CD14-positive monocyte (primary cell): ENCODE measurements around the gene AFAP1L1. TPM values are rescaled to one million over a fixed set of nuclear protein-coding genes. Genes with fewer than 3 reads are reported as not detected.
A peak's percentile ranks its signal among the peaks of the same experiment; 100 is the strongest.

Experiments used
- DNase-seq, 3 donors: peaks; one replicate each; pipeline ENCODE4 v3.0.0-alpha.2; 2011 to 2022
- H2AFZ ChIP-seq: 2 replicates; pipeline ENCODE4 v1.6.0; 2012; ENCODE audit warnings: mild to moderate bottlenecking, low read depth, low read length, inconsistent platforms; ENCODE audit not compliant: insufficient read depth, poor library complexity, severe bottlenecking
- H3K27ac ChIP-seq, 2 donors: 1 replicate in 1 of 2; 2 replicates in 1 of 2; pipeline ENCODE4 v1.5.1; 2012 to 2013; ENCODE audit warnings: low read length in 2 of 2, control low read depth in 1 of 2, inconsistent platforms in 1 of 2, low read depth in 1 of 2, mild to moderate bottlenecking in 1 of 2
- H3K27me3 ChIP-seq, 2 donors: one replicate each; pipeline versions ENCODE4 v1.6.0 to v1.6.1; 2011 to 2013; ENCODE audit warnings: low read length in 2 of 2; ENCODE audit not compliant: control insufficient read depth in 2 of 2, insufficient read depth in 2 of 2
- H3K36me3 ChIP-seq, 2 donors: replicated peaks in 1 of 2; 1 replicate in 1 of 2; 2 replicates in 1 of 2; pipeline versions ENCODE4 v1.5.1 to v1.6.1; 2012 to 2013; ENCODE audit warnings: low read length in 2 of 2, control low read depth in 1 of 2, inconsistent platforms in 1 of 2, mild to moderate bottlenecking in 1 of 2; ENCODE audit not compliant: insufficient read depth in 2 of 2, control insufficient read depth in 1 of 2
- H3K4me1 ChIP-seq, 2 donors: 1 replicate in 1 of 2; 2 replicates in 1 of 2; pipeline versions ENCODE4 v1.5.1 to v1.6.1; 2012 to 2013; ENCODE audit warnings: low read length in 2 of 2, control low read depth in 1 of 2, inconsistent platforms in 1 of 2, mild to moderate bottlenecking in 1 of 2, moderate library complexity in 1 of 2; ENCODE audit not compliant: insufficient read depth in 2 of 2, control insufficient read depth in 1 of 2
- H3K4me2 ChIP-seq: replicated peaks from 2 replicates; pipeline ENCODE3; 2012; ENCODE audit warnings: low read length, moderate library complexity, mild to moderate bottlenecking; ENCODE audit not compliant: poor library complexity, severe bottlenecking; ENCODE audit errors: extremely low read depth
- H3K4me3 ChIP-seq, 3 experiments: fragments of 200-600 bp in 1 of 3; sonication (generic) in 1 of 3; replicated peaks in 1 of 3; 1 replicate in 2 of 3; 2 replicates in 1 of 3; pipeline ENCODE4 v1.5.1; 2011 to 2013; ENCODE audit warnings: low read length in 3 of 3, mild to moderate bottlenecking in 3 of 3, control low read depth in 2 of 3, low read depth in 2 of 3, inconsistent platforms in 1 of 3, moderate library complexity in 1 of 3
- H3K79me2 ChIP-seq: 2 replicates; pipeline ENCODE4 v1.6.0; 2012; ENCODE audit warnings: mild to moderate bottlenecking, control low read depth, inconsistent platforms, low read length, moderate library complexity; ENCODE audit not compliant: insufficient read depth
- H3K9ac ChIP-seq: 2 replicates; pipeline ENCODE4 v1.6.0; 2017; ENCODE audit warnings: low read length, mild to moderate bottlenecking; ENCODE audit not compliant: insufficient read depth, poor library complexity, severe bottlenecking
- H3K9me3 ChIP-seq, 2 donors: replicated peaks in 1 of 2; 1 replicate in 1 of 2; 2 replicates in 1 of 2; pipeline versions ENCODE4 v1.5.1 to v1.6.1; 2012 to 2013; ENCODE audit warnings: low read length in 2 of 2, control low read depth in 1 of 2; ENCODE audit not compliant: control insufficient read depth in 1 of 2, insufficient read depth in 1 of 2
- H4K20me1 ChIP-seq: 2 replicates; pipeline ENCODE4 v1.6.0; 2012; ENCODE audit warnings: mild to moderate bottlenecking, low read length, control low read depth, moderate library complexity; ENCODE audit not compliant: insufficient read depth
- H3K27ac Mint-ChIP-seq, 7 donors: one replicate each; pipeline ENCODE4 v1.8.0; 2020; ENCODE audit warnings: mild to moderate bottlenecking in 7 of 7, mixed read lengths in 7 of 7, moderate library complexity in 6 of 7, inconsistent platforms in 2 of 7
- H3K27me3 Mint-ChIP-seq, 3 donors: one replicate each; pipeline ENCODE4 v1.8.0; 2021 to 2022; ENCODE audit warnings: low read depth in 3 of 3, mild to moderate bottlenecking in 3 of 3, mixed read lengths in 3 of 3, moderate library complexity in 3 of 3, inconsistent platforms in 1 of 3
- H3K36me3 Mint-ChIP-seq, 2 donors: one replicate each; pipeline ENCODE4 v1.8.0; 2020; ENCODE audit warnings: mixed read lengths in 2 of 2, inconsistent platforms in 1 of 2, mild to moderate bottlenecking in 1 of 2
- H3K4me1 Mint-ChIP-seq: one replicate; pipeline ENCODE4 v1.8.0; 2020; ENCODE audit warnings: mild to moderate bottlenecking, mixed read lengths
- H3K4me3 Mint-ChIP-seq, 2 donors: one replicate each; pipeline ENCODE4 v1.8.0; 2020; ENCODE audit warnings: mild to moderate bottlenecking in 2 of 2, mixed read lengths in 2 of 2, moderate library complexity in 1 of 2
- H3K9me3 Mint-ChIP-seq, 7 donors: one replicate each; pipeline ENCODE4 v1.8.0; 2020 to 2022; ENCODE audit warnings: mixed read lengths in 7 of 7, mild to moderate bottlenecking in 6 of 7, moderate library complexity in 6 of 7, inconsistent platforms in 2 of 7
- WGBS: methylation state at CpG from one replicate; pipeline ENCODE4 v1.1.5; 2013; ENCODE audit warnings: missing lambda C conversion rate; ENCODE audit not compliant: insufficient coverage; 5-methylcytosine and 5-hydroxymethylcytosine counted together
- intact Hi-C, 2 donors: fragments of 100-400 bp; cut with micrococcal nuclease; formaldehyde crosslinking; loops; one replicate each; pipeline versions ENCODE4 v1.15.0 to v1.15.1; 2023
- polyA plus RNA-seq, 3 donors: library from polyadenylated mRNA; depleted of rRNA in 1 of 3; unstranded in 2 of 3; stranded (reverse) in 1 of 3; fragments of 300-500 nt in 2 of 3; fragments of >200 nt in 1 of 3; fragmentation: Illumina TruSeq in 2 of 3; gene quantifications; 1 replicate in 2 of 3; 2 replicates in 1 of 3; pipeline ENCODE4 v1.2.3, GENCODE V29; 2012 to 2021
- TF ChIP-seq, protein P1 (sequence below): fragments of 200-600 bp; IDR thresholded peaks from one replicate; pipeline ENCODE4 v1.8.0; 2022; ENCODE audit warnings: antibody characterized with exemption, mild to moderate bottlenecking

AFAP1L1 gene
- polyA plus RNA-seq, 3 donors, result not detected

DNA sequence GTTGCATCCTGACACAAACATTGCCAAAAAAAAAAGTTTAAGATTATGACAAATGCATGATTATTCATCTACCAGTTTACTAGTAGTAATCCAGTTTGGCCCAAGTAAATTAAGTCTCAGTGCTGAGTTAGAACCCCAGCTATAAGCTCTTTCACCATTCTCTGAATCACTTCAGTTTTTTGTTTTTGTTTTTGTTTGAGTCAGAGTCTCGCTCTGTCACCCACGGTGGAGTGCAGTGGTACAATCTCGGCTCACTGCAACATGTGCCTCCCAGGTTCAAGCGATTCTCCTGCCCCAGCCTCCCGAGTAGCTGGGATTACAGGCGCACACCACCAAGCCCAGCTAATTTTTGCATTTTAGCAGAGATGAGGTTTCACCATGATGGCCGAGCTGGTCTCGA is 84.7 kb downstream of the AFAP1L1 start:
- intact Hi-C loops, result no loop called here
- Histone ChIP-seq H4K20me1 (peaks cover 6% of the 10 kb centered on the region), H3K4me1 (peaks cover 36 to 41% of the 10 kb centered on the region in 2 donors), H3K9me3 (no peaks in the 10 kb centered on the region), H3K4me3 (no peak overlapping the region), H3K27me3 (no peaks in the 10 kb centered on the region), H3K27ac (no peak overlapping the region), H3K79me2 (peaks cover 21% of the 10 kb centered on the region), H3K9ac (no peak overlapping the region), H2AFZ (no peak overlapping the region), H3K4me2 (no peak overlapping the region), H3K36me3 (peaks cover 29 to 44% of the 10 kb centered on the region in 2 donors)
- Mint-ChIP-seq H3K4me3 (no peak overlapping the region), H3K9me3 (no peaks in the 10 kb centered on the region), H3K36me3 (peaks cover 37 to 38% of the 10 kb centered on the region in 2 donors), H3K27ac (no peak overlapping the region), H3K27me3 (no peaks in the 10 kb centered on the region), H3K4me1 (peaks cover 38% of the 10 kb centered on the region)
- no peak for DNase-seq
- WGBS, result 96% methylated on average over 8 of the region's 8 CpGs
- TF ChIP-seq, protein P1, sequence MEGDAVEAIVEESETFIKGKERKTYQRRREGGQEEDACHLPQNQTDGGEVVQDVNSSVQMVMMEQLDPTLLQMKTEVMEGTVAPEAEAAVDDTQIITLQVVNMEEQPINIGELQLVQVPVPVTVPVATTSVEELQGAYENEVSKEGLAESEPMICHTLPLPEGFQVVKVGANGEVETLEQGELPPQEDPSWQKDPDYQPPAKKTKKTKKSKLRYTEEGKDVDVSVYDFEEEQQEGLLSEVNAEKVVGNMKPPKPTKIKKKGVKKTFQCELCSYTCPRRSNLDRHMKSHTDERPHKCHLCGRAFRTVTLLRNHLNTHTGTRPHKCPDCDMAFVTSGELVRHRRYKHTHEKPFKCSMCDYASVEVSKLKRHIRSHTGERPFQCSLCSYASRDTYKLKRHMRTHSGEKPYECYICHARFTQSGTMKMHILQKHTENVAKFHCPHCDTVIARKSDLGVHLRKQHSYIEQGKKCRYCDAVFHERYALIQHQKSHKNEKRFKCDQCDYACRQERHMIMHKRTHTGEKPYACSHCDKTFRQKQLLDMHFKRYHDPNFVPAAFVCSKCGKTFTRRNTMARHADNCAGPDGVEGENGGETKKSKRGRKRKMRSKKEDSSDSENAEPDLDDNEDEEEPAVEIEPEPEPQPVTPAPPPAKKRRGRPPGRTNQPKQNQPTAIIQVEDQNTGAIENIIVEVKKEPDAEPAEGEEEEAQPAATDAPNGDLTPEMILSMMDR, result no peak

DNA sequence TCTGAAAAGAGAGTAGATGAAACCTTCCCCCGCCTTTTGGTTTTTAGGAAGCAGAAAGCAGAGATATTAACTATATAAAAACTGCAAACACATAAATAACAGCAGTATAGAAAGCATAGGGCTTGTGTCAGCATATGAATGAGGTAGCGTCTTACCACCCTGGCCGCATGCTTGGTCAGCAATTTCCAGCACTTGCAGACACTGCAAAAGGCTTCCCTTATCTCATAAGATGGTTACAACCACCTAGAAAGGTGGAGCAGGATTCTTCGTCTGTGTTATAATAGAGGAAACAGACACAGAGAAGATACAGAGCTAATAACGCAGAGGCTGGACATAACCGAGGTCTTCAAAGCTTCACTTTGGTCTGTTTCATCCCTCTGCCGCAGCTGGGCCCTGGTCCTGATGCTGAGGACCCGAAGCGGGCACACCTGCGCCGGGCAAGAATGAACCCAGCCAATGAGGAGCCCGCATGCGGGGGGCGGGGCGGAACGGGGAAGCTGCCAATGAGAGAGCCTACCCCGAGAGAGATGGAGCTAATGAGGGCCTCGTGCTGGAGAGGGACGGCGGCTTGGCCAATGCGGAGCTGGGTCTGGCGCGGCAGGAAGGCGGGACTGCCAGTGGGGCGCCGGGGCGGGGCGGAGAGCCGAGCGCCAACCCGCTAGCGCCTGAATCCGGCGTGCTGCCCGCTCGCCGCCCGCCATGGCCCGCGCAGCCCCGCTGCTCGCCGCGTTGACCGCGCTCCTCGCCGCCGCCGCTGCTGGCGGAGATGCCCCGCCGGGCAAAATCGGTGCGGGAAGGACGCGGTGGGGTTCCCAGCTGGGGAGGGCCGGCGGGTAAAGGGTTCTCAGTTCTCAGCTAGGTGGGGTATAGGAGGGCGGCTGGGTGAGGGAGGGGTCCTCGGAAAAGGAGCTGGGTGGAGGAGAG is 86.0 kb downstream of the AFAP1L1 start, which contains the start of gene PCYOX1L:
Gene PCYOX1L, plus strand, starts transcription at position 677 of the 924 bp plus-strand sequence. Its CDS starts 23 bp downstream, at position 700.
- Histone ChIP-seq H2AFZ (peak within 1 kb of the TSS; percentile 92), H3K36me3 (peaks cover 17 to 32% of the 10 kb centered on the region in 2 donors), H3K9ac (peak within 1 kb of the TSS; percentile 72), H3K27me3 (no peaks in the 10 kb centered on the region), H3K4me2 (peak within 1 kb of the TSS; percentile 97), H3K79me2 (peaks cover 21% of the 10 kb centered on the region), H4K20me1 (peaks cover 6% of the 10 kb centered on the region), H3K4me3 (peak within 1 kb of the TSS; percentile 74 to 88 (median 76)), H3K4me1 (peaks cover 36 to 41% of the 10 kb centered on the region in 2 donors), H3K9me3 (no peaks in the 10 kb centered on the region), H3K27ac (peak within 1 kb of the TSS; percentile 63 to 83)
- H3K36me3 Mint-ChIP-seq, result peaks cover 24 to 26% of the 10 kb centered on the region in 2 donors
- H3K4me1 Mint-ChIP-seq, result peaks cover 38% of the 10 kb centered on the region
- H3K27me3 Mint-ChIP-seq, result no peaks in the 10 kb centered on the region
- peak; percentile 83 to 91 (median 90) for DNase-seq
- intact Hi-C loops, result no loop called here
- H3K4me3 Mint-ChIP-seq, result peak within 1 kb of the TSS; percentile 97 to 98
- TF ChIP-seq, protein P1, result no peak
- H3K27ac Mint-ChIP-seq, result peak within 1 kb of the TSS; percentile 84 to 97 (median 94)
- 0% methylated on average over 57 of the region's 61 CpGs for WGBS
- no peaks in the 10 kb centered on the region for H3K9me3 Mint-ChIP-seq
